Measurements from ENCODE around the gene CACNG5. TPM values are rescaled to one million over a fixed set of nuclear protein-coding genes. Genes with fewer than 3 reads are reported as not detected.

CACNG5 gene
- total RNA-seq, 6 experiments from 2014 or later = not detected

- no peaks in the 10 kb centered on the region for H3K27me3 ChIP-seq
- no peaks in the 10 kb centered on the region for H3K4me1 ChIP-seq
- ATAC-seq (no peak), DNase-seq (no peak)
- WGBS (ENCODE audit: insufficient coverage, low coverage, low lambda C conversion rate, missing lambda C conversion rate) = 67% methylated on average over 4 of the region's 7 CpGs
- TF ChIP-seq POLR2A (IDR thresholded peaks at IDR 0.05) = no peak
- no peak for TF ChIP-seq CTCF (IDR thresholded peaks at IDR 0.05)
- no peaks in the 10 kb centered on the region for H3K36me3 ChIP-seq
- no peak overlapping the region for H3K27ac ChIP-seq
- intact Hi-C loops (cut with DNase I) = no loop called here
- no peaks in the 10 kb centered on the region for H3K9me3 ChIP-seq
- no peak overlapping the region for H3K4me3 ChIP-seq
These were observed 54.7 kb downstream of the CACNG5 start for GRCh38 chr17:66889480-66890230.

- Histone ChIP-seq H3K36me3 (no peaks in the 10 kb centered on the region), H3K27me3 (no peaks in the 10 kb centered on the region), H3K4me3 (no peak overlapping the region), H3K9me3 (no peaks in the 10 kb centered on the region), H3K27ac (no peak overlapping the region), H3K4me1 (no peaks in the 10 kb centered on the region)
- no peak for TF ChIP-seq CTCF (IDR thresholded peaks at IDR 0.05)
- TF ChIP-seq POLR2A (IDR thresholded peaks at IDR 0.05) = no peak
- DNase-seq = no peak
- no peak for ATAC-seq
- intact Hi-C loops (cut with DNase I) = no loop called here
- WGBS (ENCODE audit: insufficient coverage, low coverage, low lambda C conversion rate, missing lambda C conversion rate) = 38% methylated on average over 4 of the region's 5 CpGs
These were observed 57.3 kb downstream of the CACNG5 start for GRCh38 chr17:66892246-66892645.

GRCh38 chr17:66893382-66893781, 58.5 kb downstream of the CACNG5 start:
- 76% methylated on average over 6 of the region's 6 CpGs for WGBS (ENCODE audit: insufficient coverage, low coverage, low lambda C conversion rate, missing lambda C conversion rate)
- Histone ChIP-seq H3K36me3 (no peaks in the 10 kb centered on the region), H3K9me3 (no peaks in the 10 kb centered on the region), H3K4me1 (no peaks in the 10 kb centered on the region), H3K27ac (no peak overlapping the region), H3K27me3 (no peaks in the 10 kb centered on the region), H3K4me3 (no peak overlapping the region)
- DNase-seq (no peak), ATAC-seq (peak in 2 of 4 donors; percentile 65 to 75)
- intact Hi-C loops (cut with DNase I) = no loop called here
- no peak for TF ChIP-seq POLR2A (IDR thresholded peaks at IDR 0.05)
- no peak for TF ChIP-seq CTCF (IDR thresholded peaks at IDR 0.05)

- Histone ChIP-seq H3K4me1 (no peaks in the 10 kb centered on the region), H3K36me3 (no peaks in the 10 kb centered on the region), H3K27me3 (no peaks in the 10 kb centered on the region), H3K9me3 (no peaks in the 10 kb centered on the region), H3K27ac (no peak overlapping the region), H3K4me3 (no peak overlapping the region)
- no peak for TF ChIP-seq CTCF (IDR thresholded peaks at IDR 0.05)
- no peak for TF ChIP-seq POLR2A (IDR thresholded peaks at IDR 0.05)
- ATAC-seq = peak in 3 of 4 donors; percentile 39 to 81 (median 45)
- 63% methylated on average over 2 of the region's 5 CpGs for WGBS (ENCODE audit: insufficient coverage, low coverage, low lambda C conversion rate, missing lambda C conversion rate)
- intact Hi-C loops (cut with DNase I) = no loop called here
- no peak for DNase-seq
These were observed 58.9 kb downstream of the CACNG5 start for GRCh38 chr17:66893863-66894262.

Data from right lobe of liver (tissue), 6 donors.